Activated CD4-positive, alpha-beta memory T cell treated with anti-CD3 and anti-CD28 coated beads, Interleukin-2, amount 10 ng/mL, durations not matched to agents 7 days and 5 days (primary cell): ENCODE data around the gene UBQLNL. TPM values are rescaled to one million over a fixed set of nuclear protein-coding genes. Genes with fewer than 3 reads are reported as not detected.

Experiments
- CTCF ChIA-PET: fragments of 350-600 bp; sonication (Branson Sonifier 250); formaldehyde crosslinking; loops from one replicate; lab custom pipeline; 2021; ENCODE audit warnings: antibody characterized with exemption, inconsistent platforms; lab: Charles Lee
- POLR2A ChIA-PET: fragments of 350-600 bp; sonication (Branson Sonifier 250); formaldehyde crosslinking; loops from one replicate; lab custom pipeline; 2021; ENCODE audit warnings: antibody characterized with exemption; lab: Charles Lee
- DNase-seq: peaks from one replicate; pipeline ENCODE4 v3.0.0-alpha.2; 2020
- H3K27ac Mint-ChIP-seq: one replicate; pipeline ENCODE4 v1.8.0; 2021; ENCODE audit warnings: mild to moderate bottlenecking, mixed read lengths
- H3K27me3 Mint-ChIP-seq: one replicate; pipeline ENCODE4 v1.8.0; 2021; ENCODE audit warnings: mixed read lengths
- H3K36me3 Mint-ChIP-seq: one replicate; pipeline ENCODE4 v1.8.0; 2021; ENCODE audit warnings: low read depth, mixed read lengths
- H3K4me1 Mint-ChIP-seq: one replicate; pipeline ENCODE4 v1.8.0; 2021; ENCODE audit warnings: mixed read lengths
- H3K4me3 Mint-ChIP-seq: one replicate; pipeline ENCODE4 v1.8.0; 2021; ENCODE audit warnings: mild to moderate bottlenecking, mixed read lengths
- H3K9me3 Mint-ChIP-seq: one replicate; pipeline ENCODE4 v1.8.0; 2021; ENCODE audit warnings: mixed read lengths
- total RNA-seq, 2 experiments: library from RNA; stranded (reverse); gene quantifications; one replicate each; pipeline ENCODE4 v1.2.3, GENCODE V29; 2021

The UBQLNL gene
- total RNA-seq, 2 experiments from 2014 or later = 0.13 to 0.28 TPM

- H3K9me3 Mint-ChIP-seq = no peaks in the 10 kb centered on the region
- H3K36me3 Mint-ChIP-seq = no peaks in the 10 kb centered on the region
- no peaks in the 10 kb centered on the region for H3K4me1 Mint-ChIP-seq
- ChIA-PET CTCF (no interaction called here), POLR2A (no interaction called here)
- no peak overlapping the region for H3K27ac Mint-ChIP-seq
- DNase-seq = no peak
- H3K4me3 Mint-ChIP-seq = no peak overlapping the region
- H3K27me3 Mint-ChIP-seq = no peaks in the 10 kb centered on the region
Measured at GRCh38 chr11:5528495-5528894, 12.0 kb upstream of the UBQLNL start.

- no peaks in the 10 kb centered on the region for H3K27me3 Mint-ChIP-seq
- no peak for DNase-seq
- no peak overlapping the region for H3K4me3 Mint-ChIP-seq
- ChIA-PET CTCF (no interaction called here), POLR2A (no interaction called here)
- H3K4me1 Mint-ChIP-seq = no peaks in the 10 kb centered on the region
- H3K9me3 Mint-ChIP-seq = no peaks in the 10 kb centered on the region
- H3K36me3 Mint-ChIP-seq = no peaks in the 10 kb centered on the region
- no peak overlapping the region for H3K27ac Mint-ChIP-seq
Measured at GRCh38 chr11:5527716-5528115, 11.2 kb upstream of the UBQLNL start.

GRCh38 chr11:5524756-5525155 lies 8.3 kb upstream of the UBQLNL start:
- DNase-seq = no peak
- H3K9me3 Mint-ChIP-seq = no peaks in the 10 kb centered on the region
- no peaks in the 10 kb centered on the region for H3K36me3 Mint-ChIP-seq
- ChIA-PET CTCF (no interaction called here), POLR2A (no interaction called here)
- H3K4me1 Mint-ChIP-seq = no peaks in the 10 kb centered on the region
- H3K4me3 Mint-ChIP-seq = no peak overlapping the region
- no peak overlapping the region for H3K27ac Mint-ChIP-seq
- H3K27me3 Mint-ChIP-seq = no peaks in the 10 kb centered on the region

GRCh38 chr11:5522308-5522707 lies 5.8 kb upstream of the UBQLNL start:
- Mint-ChIP-seq H3K36me3 (no peaks in the 10 kb centered on the region), H3K27ac (no peak overlapping the region), H3K4me3 (no peak overlapping the region), H3K27me3 (no peaks in the 10 kb centered on the region), H3K4me1 (no peaks in the 10 kb centered on the region), H3K9me3 (no peaks in the 10 kb centered on the region)
- no peak for DNase-seq
- POLR2A ChIA-PET = no interaction called here
- CTCF ChIA-PET = no interaction called here

GRCh38 chr11:5521540-5521939 lies 5.0 kb upstream of the UBQLNL start:
- CTCF ChIA-PET = no interaction called here
- Mint-ChIP-seq H3K27me3 (no peaks in the 10 kb centered on the region), H3K36me3 (no peaks in the 10 kb centered on the region), H3K4me1 (no peaks in the 10 kb centered on the region), H3K27ac (no peak overlapping the region), H3K4me3 (no peak overlapping the region), H3K9me3 (no peaks in the 10 kb centered on the region)
- no peak for DNase-seq
- POLR2A ChIA-PET = no interaction called here

GRCh38 chr11:5514841-5515240 lies 1.7 kb downstream of the UBQLNL start:
- Mint-ChIP-seq H3K4me1 (no peaks in the 10 kb centered on the region), H3K36me3 (no peaks in the 10 kb centered on the region), H3K27me3 (peaks cover 8% of the 10 kb centered on the region), H3K27ac (no peak overlapping the region), H3K9me3 (no peaks in the 10 kb centered on the region), H3K4me3 (no peak overlapping the region)
- POLR2A ChIA-PET = no interaction called here
- no peak for DNase-seq
- CTCF ChIA-PET = no interaction called here

GRCh38 chr11:5509803-5510202 lies 6.7 kb downstream of the UBQLNL start, which contains the start of gene UBQLN3:
TSS of gene UBQLN3 (minus strand) at chr11:5509957. CDS start at chr11:5509558, 399 bp downstream.
- DNase-seq = no peak

GRCh38 chr11:5508605-5509004 lies 7.9 kb downstream of the UBQLNL start:
- ChIA-PET POLR2A (no interaction called here), CTCF (no interaction called here)
- Mint-ChIP-seq H3K36me3 (no peaks in the 10 kb centered on the region), H3K4me3 (no peak overlapping the region), H3K27me3 (peaks cover 13% of the 10 kb centered on the region), H3K4me1 (no peaks in the 10 kb centered on the region), H3K27ac (no peak overlapping the region), H3K9me3 (no peaks in the 10 kb centered on the region)
- no peak for DNase-seq

More at GRCh38 chr11:5509803-5510202, 6.7 kb downstream of the UBQLNL start, which contains the start of gene UBQLN3:
- H3K4me3 Mint-ChIP-seq = no peak within 1 kb of the TSS
- peaks cover 8% of the 10 kb centered on the region for H3K27me3 Mint-ChIP-seq
- ChIA-PET POLR2A (no interaction called here), CTCF (no interaction called here)
- no peaks in the 10 kb centered on the region for H3K9me3 Mint-ChIP-seq
- H3K36me3 Mint-ChIP-seq = no peaks in the 10 kb centered on the region
- no peaks in the 10 kb centered on the region for H3K4me1 Mint-ChIP-seq
- H3K27ac Mint-ChIP-seq = no peak within 1 kb of the TSS

GRCh38 chr11:5507933-5508305 lies 8.6 kb downstream of the UBQLNL start:
- ChIA-PET POLR2A (no interaction called here), CTCF (no interaction called here)
- Mint-ChIP-seq H3K36me3 (no peaks in the 10 kb centered on the region), H3K27me3 (peaks cover 13% of the 10 kb centered on the region), H3K4me3 (no peak overlapping the region), H3K27ac (no peak overlapping the region), H3K9me3 (no peaks in the 10 kb centered on the region), H3K4me1 (no peaks in the 10 kb centered on the region)
- no peak for DNase-seq

GRCh38 chr11:5507177-5507932 lies 9.1 kb downstream of the UBQLNL start:
- Mint-ChIP-seq H3K4me3 (no peak overlapping the region), H3K36me3 (no peaks in the 10 kb centered on the region), H3K27me3 (peaks cover 12% of the 10 kb centered on the region), H3K4me1 (no peaks in the 10 kb centered on the region), H3K9me3 (no peaks in the 10 kb centered on the region), H3K27ac (no peak overlapping the region)
- DNase-seq = no peak
- ChIA-PET POLR2A (interaction anchor here (1.0 kb wide), 1 partner anchor 19 kb away, joined by 3 read pairs; no protein-coding TSS in a partner anchor), CTCF (interaction anchor here (1.3 to 1.5 kb wide), 2 partner anchors 31 to 92 kb away, joined by 3 read pairs; no protein-coding TSS in a partner anchor)

- Mint-ChIP-seq H3K9me3 (no peaks in the 10 kb centered on the region), H3K27ac (no peak overlapping the region), H3K4me3 (no peak overlapping the region), H3K36me3 (no peaks in the 10 kb centered on the region), H3K27me3 (peaks cover 12% of the 10 kb centered on the region), H3K4me1 (no peaks in the 10 kb centered on the region)
- CTCF ChIA-PET = interaction anchor here (1.3 to 1.5 kb wide), 2 partner anchors 29 to 94 kb away, joined by 3 read pairs; no protein-coding TSS in a partner anchor
- DNase-seq = no peak
- POLR2A ChIA-PET = no interaction called here
Measured at GRCh38 chr11:5505363-5506048, 11.0 kb downstream of the UBQLNL start.

GRCh38 chr11:5504403-5504921 lies 12.0 kb downstream of the UBQLNL start:
- Mint-ChIP-seq H3K36me3 (no peaks in the 10 kb centered on the region), H3K4me3 (no peak overlapping the region), H3K27ac (no peak overlapping the region), H3K9me3 (no peaks in the 10 kb centered on the region), H3K4me1 (no peaks in the 10 kb centered on the region), H3K27me3 (peaks cover 11% of the 10 kb centered on the region)
- POLR2A ChIA-PET = no interaction called here
- DNase-seq = no peak
- CTCF ChIA-PET = no interaction called here

- no peak for DNase-seq
- ChIA-PET CTCF (no interaction called here), POLR2A (no interaction called here)
- peaks cover 11% of the 10 kb centered on the region for H3K27me3 Mint-ChIP-seq
- no peaks in the 10 kb centered on the region for H3K4me1 Mint-ChIP-seq
- H3K9me3 Mint-ChIP-seq = no peaks in the 10 kb centered on the region
- no peak overlapping the region for H3K27ac Mint-ChIP-seq
- no peak overlapping the region for H3K4me3 Mint-ChIP-seq
- H3K36me3 Mint-ChIP-seq = no peaks in the 10 kb centered on the region
Measured at GRCh38 chr11:5500393-5500801, 16.1 kb downstream of the UBQLNL start.
